ENCODE results near the gene IL17B. TPM values are rescaled to one million over a fixed set of nuclear protein-coding genes. Genes with fewer than 3 reads are reported as not detected.
A peak's percentile ranks its signal among the peaks of the same experiment; 100 is the strongest.

Gene IL17B
- total and polyA plus RNA-seq, 2 of the 13 experiments (the other 11 are each of a cell fraction or from before 2014, with no cell fraction given), result 0.29 to 2.6 TPM

GRCh38 chr5:149410721-149411432 is 31.8 kb upstream of the IL17B start:
- peak; percentile 68 for ATAC-seq
- H2AFZ ChIP-seq (ENCODE audit: low read length), result no peak overlapping the region
- intact Hi-C loops (cut with micrococcal nuclease; ENCODE audit: unreplicated experiment) (no loop called here), in situ Hi-C loops (cut with HindIII; ENCODE audit: extremely low pct_ligation_motif_present, low pct_unique_long_range_greater_than_20kb) (no loop called here)
- H3K4me3 ChIP-seq (replicated peaks in 1 of 3; ENCODE audit: insufficient read depth in 1 of 3, low read depth in 2 of 3, low read length in 3 of 3), result peak overlapping the region in 2 of 3 experiments; percentile 10 to 31; a peak in 2 of 6 replicates
- peaks cover 0 to 14% of the 10 kb centered on the region in 2 experiments; a peak in 2 of 5 replicates for H3K27me3 ChIP-seq (ENCODE audit: control insufficient read depth in 1 of 2, insufficient read depth in 2 of 2, low read length in 2 of 2)
- no peak overlapping the region for H3K27ac ChIP-seq (ENCODE audit: extremely low read length, insufficient read depth, low read length)
- POLR2A ChIA-PET, result no interaction called here
- peak overlapping the region; percentile 66 for H3K4me2 ChIP-seq (ENCODE audit: low read depth, low read length)
- CTCF ChIA-PET (ENCODE audit: low intra/inter-chr PET ratio, low total read pairs), result no interaction called here
- no peaks in the 10 kb centered on the region for H3K79me2 ChIP-seq (ENCODE audit: insufficient read depth, low read length)
- 8% methylated on average over 11 of the region's 15 CpGs for WGBS (ENCODE audit: low lambda C conversion rate)
- peak; percentile 28 for FAIRE-seq
- H3K9ac ChIP-seq (ENCODE audit: insufficient read depth, low read depth, low read length), result no peak overlapping the region
- no peaks in the 10 kb centered on the region for H4K20me1 ChIP-seq (ENCODE audit: insufficient read depth, low read length)
- no TSS peak for BruUV-seq (replicated peaks)
- H3K36me3 ChIP-seq (replicated peaks in 1 of 2; ENCODE audit: control insufficient read depth in 1 of 2, insufficient read depth in 2 of 2, low read length in 2 of 2), result no peaks in the 10 kb centered on the region
- H3K9me3 ChIP-seq (ENCODE audit: low read length), result no peaks in the 10 kb centered on the region
- peak; percentile 30 for DNase-seq (ENCODE audit: low spot score)
- peaks cover 77% of the 10 kb centered on the region for H3K4me1 ChIP-seq (ENCODE audit: insufficient read depth, low read length)
- TF ChIP-seq HOXA3 (CRISPR knock-in tag; IDR thresholded peaks at IDR 0.05) (peak; percentile 47; the same call in 1 of the 2 replicates), TEAD3 (CRISPR knock-in tag; optimal IDR thresholded peaks at IDR 0.05; ENCODE audit: borderline replicate concordance) (peak; percentile 24), NR2F6 (IDR thresholded peaks at IDR 0.05) (no peak), NR2F6 (CRISPR knock-in tag; IDR thresholded peaks at IDR 0.05) (0 out of 2 replicates have a peak, but pooled peaks have one; percentile 22), ZNF572 (CRISPR knock-in tag; IDR thresholded peaks at IDR 0.05) (0 out of 2 replicates have a peak, but pooled peaks have one; percentile 31), ZSCAN29 (CRISPR knock-in tag; conservative IDR thresholded peaks at IDR 0.05) (no peak), MYPOP (CRISPR knock-in tag; IDR thresholded peaks at IDR 0.05) (no peak), SALL1 (CRISPR knock-in tag; IDR thresholded peaks at IDR 0.05) (no peak), HMG20A (CRISPR knock-in tag; IDR thresholded peaks at IDR 0.05; ENCODE audit: borderline replicate concordance) (no peak), ATF7-NPFF (CRISPR knock-in tag; IDR thresholded peaks at IDR 0.05; ENCODE audit: low read depth) (0 out of 2 replicates have a peak, but pooled peaks have one; percentile 23), HHEX (CRISPR knock-in tag; IDR thresholded peaks at IDR 0.05) (no peak), ZBTB14 (CRISPR knock-in tag; IDR thresholded peaks at IDR 0.05) (no peak), HNF4G (IDR thresholded peaks at IDR 0.05; ENCODE audit: borderline replicate concordance, low read depth, low read length) (peak; percentile 49), HNF4G (CRISPR knock-in tag; IDR thresholded peaks at IDR 0.05; ENCODE audit: borderline replicate concordance, low read depth) (no peak)
- TF ChIP-seq, protein P1, sequence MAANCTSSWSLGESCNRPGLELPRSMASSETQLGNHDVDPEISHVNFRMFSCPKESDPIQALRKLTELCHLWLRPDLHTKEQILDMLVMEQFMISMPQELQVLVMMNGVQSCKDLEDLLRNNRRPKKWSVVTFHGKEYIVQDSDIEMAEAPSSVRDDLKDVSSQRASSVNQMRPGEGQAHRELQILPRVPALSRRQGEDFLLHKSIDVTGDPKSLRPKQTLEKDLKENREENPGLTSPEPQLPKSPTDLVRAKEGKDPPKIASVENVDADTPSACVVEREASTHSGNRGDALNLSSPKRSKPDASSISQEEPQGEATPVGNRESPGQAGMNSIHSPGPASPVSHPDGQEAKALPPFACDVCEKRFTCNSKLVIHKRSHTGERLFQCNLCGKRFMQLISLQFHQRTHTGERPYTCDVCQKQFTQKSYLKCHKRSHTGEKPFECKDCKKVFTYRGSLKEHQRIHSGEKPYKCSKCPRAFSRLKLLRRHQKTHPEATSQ (CRISPR knock-in tag; IDR thresholded peaks at IDR 0.05; ENCODE audit: borderline replicate concordance), result no peak
- TF ChIP-seq, protein P2, sequence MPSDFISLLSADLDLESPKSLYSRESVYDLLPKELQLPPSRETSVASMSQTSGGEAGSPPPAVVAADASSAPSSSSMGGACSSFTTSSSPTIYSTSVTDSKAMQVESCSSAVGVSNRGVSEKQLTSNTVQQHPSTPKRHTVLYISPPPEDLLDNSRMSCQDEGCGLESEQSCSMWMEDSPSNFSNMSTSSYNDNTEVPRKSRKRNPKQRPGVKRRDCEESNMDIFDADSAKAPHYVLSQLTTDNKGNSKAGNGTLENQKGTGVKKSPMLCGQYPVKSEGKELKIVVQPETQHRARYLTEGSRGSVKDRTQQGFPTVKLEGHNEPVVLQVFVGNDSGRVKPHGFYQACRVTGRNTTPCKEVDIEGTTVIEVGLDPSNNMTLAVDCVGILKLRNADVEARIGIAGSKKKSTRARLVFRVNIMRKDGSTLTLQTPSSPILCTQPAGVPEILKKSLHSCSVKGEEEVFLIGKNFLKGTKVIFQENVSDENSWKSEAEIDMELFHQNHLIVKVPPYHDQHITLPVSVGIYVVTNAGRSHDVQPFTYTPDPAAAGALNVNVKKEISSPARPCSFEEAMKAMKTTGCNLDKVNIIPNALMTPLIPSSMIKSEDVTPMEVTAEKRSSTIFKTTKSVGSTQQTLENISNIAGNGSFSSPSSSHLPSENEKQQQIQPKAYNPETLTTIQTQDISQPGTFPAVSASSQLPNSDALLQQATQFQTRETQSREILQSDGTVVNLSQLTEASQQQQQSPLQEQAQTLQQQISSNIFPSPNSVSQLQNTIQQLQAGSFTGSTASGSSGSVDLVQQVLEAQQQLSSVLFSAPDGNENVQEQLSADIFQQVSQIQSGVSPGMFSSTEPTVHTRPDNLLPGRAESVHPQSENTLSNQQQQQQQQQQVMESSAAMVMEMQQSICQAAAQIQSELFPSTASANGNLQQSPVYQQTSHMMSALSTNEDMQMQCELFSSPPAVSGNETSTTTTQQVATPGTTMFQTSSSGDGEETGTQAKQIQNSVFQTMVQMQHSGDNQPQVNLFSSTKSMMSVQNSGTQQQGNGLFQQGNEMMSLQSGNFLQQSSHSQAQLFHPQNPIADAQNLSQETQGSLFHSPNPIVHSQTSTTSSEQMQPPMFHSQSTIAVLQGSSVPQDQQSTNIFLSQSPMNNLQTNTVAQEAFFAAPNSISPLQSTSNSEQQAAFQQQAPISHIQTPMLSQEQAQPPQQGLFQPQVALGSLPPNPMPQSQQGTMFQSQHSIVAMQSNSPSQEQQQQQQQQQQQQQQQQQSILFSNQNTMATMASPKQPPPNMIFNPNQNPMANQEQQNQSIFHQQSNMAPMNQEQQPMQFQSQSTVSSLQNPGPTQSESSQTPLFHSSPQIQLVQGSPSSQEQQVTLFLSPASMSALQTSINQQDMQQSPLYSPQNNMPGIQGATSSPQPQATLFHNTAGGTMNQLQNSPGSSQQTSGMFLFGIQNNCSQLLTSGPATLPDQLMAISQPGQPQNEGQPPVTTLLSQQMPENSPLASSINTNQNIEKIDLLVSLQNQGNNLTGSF (CRISPR knock-in tag; IDR thresholded peaks at IDR 0.05), result no peak
